ENCODE data around the gene VSTM2L. TPM values are rescaled to one million over a fixed set of nuclear protein-coding genes. Genes with fewer than 3 reads are reported as not detected.

VSTM2L gene
- total RNA-seq, 1 donor from 2014 or later = 7.3 TPM

GRCh38 chr20:37885593-37886503 is 17.1 kb upstream of the VSTM2L start:
- Mint-ChIP-seq H3K4me1 (ENCODE audit: low read depth) (no peaks in the 10 kb centered on the region), H3K27ac (ENCODE audit: unreplicated experiment) (no peak overlapping the region), H3K4me3 (ENCODE audit: unreplicated experiment) (no peak overlapping the region), H3K36me3 (ENCODE audit: low read depth) (peaks cover 1% of the 10 kb centered on the region), H3K9me3 (ENCODE audit: low read depth) (no peaks in the 10 kb centered on the region), H3K27me3 (ENCODE audit: low read depth) (peaks cover 10% of the 10 kb centered on the region)
- TF ChIP-seq CTCF (IDR thresholded peaks at IDR 0.05) = no peak
- DNase-seq (ENCODE audit: low spot score) = no peak

DNA sequence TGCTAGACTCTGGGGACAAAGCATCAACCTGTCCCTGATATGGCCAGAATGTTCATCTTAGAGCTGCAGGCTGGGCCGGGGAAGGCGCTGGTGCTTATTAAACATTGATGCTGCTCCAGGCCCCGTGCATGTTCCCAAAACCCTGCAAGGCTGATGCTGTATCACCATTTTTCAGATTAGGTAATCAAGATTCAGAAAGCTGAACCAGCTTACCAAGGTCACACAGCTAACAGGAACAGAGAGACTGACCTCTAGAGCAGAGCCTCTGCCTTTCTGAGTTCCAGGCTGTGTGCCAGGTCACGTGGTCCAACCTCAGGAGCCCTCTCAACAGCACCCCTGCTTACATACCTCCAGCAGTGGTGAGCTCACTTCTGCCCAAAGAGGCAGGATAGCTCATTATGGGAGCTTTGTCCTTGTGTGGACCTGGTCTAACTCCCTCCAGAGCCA is 16.1 kb upstream of the VSTM2L start:
- peaks cover 1% of the 10 kb centered on the region for H3K36me3 Mint-ChIP-seq (ENCODE audit: low read depth)
- H3K9me3 Mint-ChIP-seq (ENCODE audit: low read depth) = no peaks in the 10 kb centered on the region
- DNase-seq (ENCODE audit: low spot score) = no peak
- no peak overlapping the region for H3K27ac Mint-ChIP-seq (ENCODE audit: unreplicated experiment)
- TF ChIP-seq CTCF (IDR thresholded peaks at IDR 0.05) = no peak
- H3K4me1 Mint-ChIP-seq (ENCODE audit: low read depth) = no peaks in the 10 kb centered on the region
- peaks cover 10% of the 10 kb centered on the region for H3K27me3 Mint-ChIP-seq (ENCODE audit: low read depth)
- no peak overlapping the region for H3K4me3 Mint-ChIP-seq (ENCODE audit: unreplicated experiment)

- Mint-ChIP-seq H3K27ac (ENCODE audit: unreplicated experiment) (no peak overlapping the region), H3K9me3 (ENCODE audit: low read depth) (no peaks in the 10 kb centered on the region), H3K36me3 (ENCODE audit: low read depth) (peaks cover 1% of the 10 kb centered on the region), H3K4me3 (ENCODE audit: unreplicated experiment) (no peak overlapping the region), H3K4me1 (ENCODE audit: low read depth) (no peaks in the 10 kb centered on the region), H3K27me3 (ENCODE audit: low read depth) (peaks cover 8% of the 10 kb centered on the region)
- no peak for DNase-seq (ENCODE audit: low spot score)
- TF ChIP-seq CTCF (IDR thresholded peaks at IDR 0.05) = no peak
Observed at GRCh38 chr20:37888641-37889040, 14.3 kb upstream of the VSTM2L start.

GRCh38 chr20:37890108-37890507 is 12.8 kb upstream of the VSTM2L start:
- H3K9me3 Mint-ChIP-seq (ENCODE audit: low read depth) = no peaks in the 10 kb centered on the region
- H3K4me1 Mint-ChIP-seq (ENCODE audit: low read depth) = no peaks in the 10 kb centered on the region
- no peak for DNase-seq (ENCODE audit: low spot score)
- H3K36me3 Mint-ChIP-seq (ENCODE audit: low read depth) = no peaks in the 10 kb centered on the region
- no peak overlapping the region for H3K4me3 Mint-ChIP-seq (ENCODE audit: unreplicated experiment)
- peaks cover 10% of the 10 kb centered on the region for H3K27me3 Mint-ChIP-seq (ENCODE audit: low read depth)
- no peak for TF ChIP-seq CTCF (IDR thresholded peaks at IDR 0.05)
- no peak overlapping the region for H3K27ac Mint-ChIP-seq (ENCODE audit: unreplicated experiment)

- no peak for DNase-seq (ENCODE audit: low spot score)
- no peaks in the 10 kb centered on the region for H3K36me3 Mint-ChIP-seq (ENCODE audit: low read depth)
- H3K9me3 Mint-ChIP-seq (ENCODE audit: low read depth) = no peaks in the 10 kb centered on the region
- H3K27me3 Mint-ChIP-seq (ENCODE audit: low read depth) = peaks cover 10% of the 10 kb centered on the region
- H3K4me1 Mint-ChIP-seq (ENCODE audit: low read depth) = no peaks in the 10 kb centered on the region
- H3K27ac Mint-ChIP-seq (ENCODE audit: unreplicated experiment) = no peak overlapping the region
- no peak for TF ChIP-seq CTCF (IDR thresholded peaks at IDR 0.05)
- H3K4me3 Mint-ChIP-seq (ENCODE audit: unreplicated experiment) = no peak overlapping the region
Observed at GRCh38 chr20:37890643-37891042, 12.3 kb upstream of the VSTM2L start.
